GM23248 (cell line): ENCODE data around the gene UPK1B.

ENCODE experiments used
- EZH2 ChIP-seq: fragments of 200-600 bp; sonication (generic); IDR thresholded peaks from 2 replicates; pipeline ENCODE4 v1.6.1; 2018; ENCODE audit warnings: antibody characterized with exemption, mild to moderate bottlenecking; ENCODE audit not compliant: insufficient read depth, poor library complexity, severe bottlenecking
- EZH2phosphoT487 ChIP-seq: fragments of 200-600 bp; sonication (generic); IDR thresholded peaks from 2 replicates; pipeline ENCODE4 v1.6.1; 2018; ENCODE audit warnings: antibody characterized with exemption, moderate library complexity, mild to moderate bottlenecking, low read depth; ENCODE audit not compliant: insufficient read depth

DNA sequence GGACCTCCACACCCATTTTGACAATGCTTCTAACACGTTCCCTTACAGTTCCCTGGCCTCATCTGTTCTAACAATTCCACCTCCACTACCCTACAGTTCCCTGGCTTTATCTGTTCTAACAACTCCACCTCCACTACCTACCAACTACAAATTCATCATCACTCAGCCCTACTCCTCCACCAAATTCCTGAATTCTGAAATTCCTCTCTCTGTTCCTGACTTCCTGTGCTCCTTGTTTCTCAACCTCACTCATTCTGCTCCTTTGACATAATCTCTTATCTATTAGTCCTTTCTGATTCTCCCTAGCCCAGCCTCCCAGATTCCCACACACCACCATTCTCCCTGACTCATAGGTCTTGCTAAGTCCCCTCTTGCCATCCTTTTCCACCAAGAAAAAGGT is 22.5 kb downstream of the UPK1B start:
- TF ChIP-seq EZH2 (no peak), EZH2phosphoT487 (no peak)
